Right kidney (tissue), 1 donor: Measurements from ENCODE around the gene PSMA7.

Experiments
- DNase-seq: peaks from one replicate; pipeline ENCODE4 v3.0.0-alpha.2; 2016

Gene PSMA7

DNA sequence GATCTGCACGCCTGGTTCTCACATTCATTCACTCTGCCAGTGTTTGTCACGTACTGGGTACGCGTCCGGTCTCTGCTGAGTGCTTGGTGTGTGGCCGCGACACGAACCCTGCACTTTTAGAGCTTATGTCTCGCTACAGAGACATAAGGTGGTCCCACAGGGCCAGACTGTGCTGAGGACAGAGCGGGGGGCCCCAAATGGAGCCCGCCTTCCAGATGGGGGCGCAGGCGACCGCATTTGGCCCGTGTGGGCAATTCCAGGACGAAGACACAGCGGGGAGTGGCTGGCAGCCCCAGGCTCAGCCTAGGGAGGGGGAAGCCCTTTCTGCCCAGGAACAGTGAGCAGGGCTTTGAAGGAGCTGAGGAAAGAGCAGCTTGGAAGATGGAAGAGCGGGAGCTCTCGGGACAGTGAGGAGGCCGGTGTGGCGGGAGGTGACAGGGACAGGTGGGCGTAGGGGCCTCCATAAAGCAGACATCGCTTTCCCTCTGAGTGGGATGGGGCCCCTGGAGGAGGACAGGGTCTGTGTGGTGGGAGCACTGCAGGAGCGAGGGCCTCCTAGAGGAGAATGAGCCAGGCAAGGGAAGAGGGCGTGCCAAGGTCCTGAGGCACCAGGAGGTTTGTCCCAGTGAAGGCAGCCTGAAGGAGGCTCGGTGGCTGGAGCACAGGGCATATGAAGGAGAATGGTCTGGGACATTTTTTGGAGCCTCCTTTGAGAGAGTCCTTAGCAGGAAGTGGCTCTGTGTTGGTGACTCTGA is 31.9 kb upstream of the PSMA7 start:
- no peak for DNase-seq

DNA sequence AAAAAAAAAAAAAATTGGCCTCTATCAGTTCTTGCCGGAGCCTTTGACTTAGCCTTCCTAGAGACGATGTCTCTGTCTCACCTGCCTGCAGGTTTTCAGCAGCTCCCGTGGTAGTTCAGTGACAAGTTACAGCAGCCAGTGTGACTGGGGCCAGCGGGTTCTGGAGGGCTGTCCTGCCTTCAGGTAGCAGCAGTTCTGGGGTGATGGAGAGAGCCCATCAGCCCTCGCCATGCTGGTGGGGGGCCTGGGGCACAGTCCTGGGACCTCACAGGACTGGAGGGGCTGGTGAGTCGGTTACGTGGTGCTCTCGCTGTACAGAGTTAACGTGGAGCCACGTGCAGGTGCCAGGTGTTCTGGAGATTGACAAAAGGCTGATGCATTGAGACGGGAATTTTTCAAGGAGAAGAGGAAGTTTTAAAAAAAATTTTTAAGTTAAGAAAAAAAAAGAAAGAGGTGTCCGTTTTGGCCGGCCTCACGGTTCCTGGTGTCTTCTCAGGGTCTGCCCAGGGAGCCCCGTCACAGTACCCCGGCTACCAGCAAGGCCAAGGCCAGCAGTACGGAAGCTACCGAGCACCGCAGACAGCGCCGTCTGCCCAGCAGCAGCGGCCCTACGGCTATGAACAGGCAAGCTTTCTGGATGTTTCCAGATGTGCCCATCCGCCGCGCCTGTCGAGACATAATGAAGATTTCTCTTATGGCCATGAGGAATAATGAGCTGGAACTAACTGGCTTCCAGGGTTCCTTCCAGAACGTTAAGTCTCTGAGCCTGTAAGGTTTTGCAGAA is 31.0 kb upstream of the PSMA7 start:
- no peak for DNase-seq

DNA sequence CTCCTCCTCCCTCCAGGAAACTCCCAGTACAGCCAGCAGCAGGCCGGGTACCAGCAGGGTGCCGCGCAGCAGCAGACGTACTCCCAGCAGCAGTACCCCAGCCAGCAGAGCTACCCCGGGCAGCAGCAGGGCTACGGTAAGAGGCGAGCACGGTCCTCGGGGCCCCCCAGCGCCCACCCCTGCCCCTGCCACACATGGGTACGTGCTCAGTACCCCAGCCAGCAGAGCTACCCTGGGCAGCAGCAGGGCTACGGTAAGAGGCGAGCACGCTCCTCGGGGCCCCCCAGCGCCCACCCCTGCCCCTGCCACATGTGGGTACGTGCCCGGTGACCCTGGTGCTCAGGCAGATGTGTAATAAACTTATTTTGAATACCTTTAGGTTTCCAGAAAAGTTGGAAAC is 29.5 kb upstream of the PSMA7 start:
- DNase-seq = no peak

DNA sequence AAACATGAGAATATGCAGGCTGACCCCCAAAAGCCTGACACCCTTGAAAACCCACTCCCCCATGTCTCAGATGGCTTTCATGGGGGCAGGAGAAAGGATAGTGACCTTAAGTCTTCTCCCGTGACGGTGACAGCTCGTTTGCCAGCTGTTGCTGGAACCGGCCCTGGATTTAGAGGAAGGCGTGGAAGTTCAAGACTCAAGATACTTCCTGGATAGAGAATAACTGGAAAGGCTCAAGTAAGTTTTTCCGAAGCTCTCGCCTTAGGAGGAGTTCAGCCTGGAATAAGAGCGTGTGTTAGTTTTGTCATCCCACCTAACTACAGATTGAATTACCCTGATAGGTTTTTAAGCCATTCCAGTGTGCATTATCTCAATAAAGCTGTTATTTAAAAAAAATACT is 28.1 kb upstream of the PSMA7 start:
- no peak for DNase-seq

DNA sequence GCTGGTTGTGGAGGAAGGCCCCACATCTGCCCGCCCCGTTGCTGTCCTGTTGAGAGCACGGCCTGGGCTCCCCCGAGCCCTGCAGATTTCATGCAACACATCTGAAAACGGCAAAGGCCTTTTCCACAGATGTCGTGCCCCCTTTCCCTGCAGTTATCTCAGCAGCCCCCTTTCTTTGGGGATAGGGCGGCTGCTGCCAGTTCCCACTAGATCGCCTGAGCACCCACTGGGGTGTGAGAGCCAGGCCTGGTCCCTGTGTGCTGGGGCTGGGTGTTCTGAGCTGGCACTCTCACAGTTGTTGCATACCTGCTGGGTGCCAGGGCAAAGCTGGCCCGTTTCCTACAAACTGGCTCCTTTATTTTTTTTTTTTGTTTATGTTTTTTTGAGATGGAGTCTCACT is 27.3 kb upstream of the PSMA7 start:
- DNase-seq = no peak

DNA sequence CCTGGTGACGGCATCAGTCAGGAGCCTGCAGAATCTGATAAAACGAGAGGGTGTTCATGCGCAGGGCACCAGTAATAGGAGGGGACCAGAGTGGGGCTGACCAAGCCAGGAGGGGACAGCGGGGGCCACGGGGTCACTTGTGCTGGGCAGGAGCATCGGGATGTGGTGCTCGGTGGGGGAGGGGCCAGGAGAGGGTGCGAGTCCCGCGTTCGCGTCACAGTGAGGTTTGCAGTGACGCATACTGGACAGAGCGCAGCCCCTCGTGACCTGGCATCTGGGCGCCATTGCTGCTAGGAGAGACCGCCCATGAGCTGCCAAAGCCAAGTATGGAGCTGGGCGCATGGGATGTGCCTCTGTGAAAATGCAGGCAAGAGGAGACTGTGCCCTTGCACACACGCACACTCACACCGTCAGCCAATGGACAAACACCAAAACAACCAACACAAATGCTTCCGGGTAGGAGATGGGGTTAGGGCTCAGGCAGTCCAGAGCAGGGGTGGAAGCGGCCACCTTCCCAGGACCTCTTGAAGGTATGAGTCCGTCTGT is 25.8 kb upstream of the PSMA7 start:
- DNase-seq = no peak

DNA sequence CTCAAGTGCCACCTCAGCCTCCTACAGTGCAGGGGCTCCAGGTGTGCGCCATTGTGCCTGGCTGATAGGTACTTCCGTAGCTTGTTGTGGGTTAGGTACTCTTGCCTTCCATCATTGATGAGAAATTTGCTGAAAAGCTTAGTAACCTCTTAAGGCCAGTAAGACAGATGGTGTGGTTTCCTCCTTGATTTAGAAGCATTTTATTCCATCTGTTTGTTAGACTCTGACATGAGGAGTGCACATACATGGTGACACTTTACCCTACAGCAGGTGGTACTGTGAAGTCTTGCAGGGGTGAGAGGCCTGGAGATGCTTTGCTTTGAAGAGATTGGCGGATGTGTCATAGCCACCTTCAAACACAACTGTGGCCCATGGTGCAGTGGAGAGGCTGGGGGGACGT is 24.9 kb upstream of the PSMA7 start:
- no peak for DNase-seq

DNA sequence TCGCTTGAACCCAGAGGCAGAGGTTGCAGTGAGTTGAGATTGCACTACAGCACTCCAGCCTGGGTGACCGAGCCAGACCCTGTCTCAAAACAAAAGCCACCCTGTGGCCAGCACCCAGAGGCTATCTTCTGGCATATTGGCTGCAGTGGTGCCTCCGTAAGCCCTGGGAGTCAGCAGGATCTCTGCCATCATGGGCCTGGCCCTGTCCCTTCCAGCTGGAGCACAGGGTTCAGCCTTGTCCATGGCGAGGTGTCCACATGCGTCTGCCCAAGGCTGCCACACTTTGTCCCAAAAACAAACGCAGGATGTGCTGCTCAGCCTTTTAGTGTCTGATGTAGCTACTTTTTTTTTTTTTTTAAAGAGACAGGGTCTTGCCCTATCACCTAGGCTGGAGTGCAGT is 24.3 kb upstream of the PSMA7 start:
- no peak for DNase-seq

DNA sequence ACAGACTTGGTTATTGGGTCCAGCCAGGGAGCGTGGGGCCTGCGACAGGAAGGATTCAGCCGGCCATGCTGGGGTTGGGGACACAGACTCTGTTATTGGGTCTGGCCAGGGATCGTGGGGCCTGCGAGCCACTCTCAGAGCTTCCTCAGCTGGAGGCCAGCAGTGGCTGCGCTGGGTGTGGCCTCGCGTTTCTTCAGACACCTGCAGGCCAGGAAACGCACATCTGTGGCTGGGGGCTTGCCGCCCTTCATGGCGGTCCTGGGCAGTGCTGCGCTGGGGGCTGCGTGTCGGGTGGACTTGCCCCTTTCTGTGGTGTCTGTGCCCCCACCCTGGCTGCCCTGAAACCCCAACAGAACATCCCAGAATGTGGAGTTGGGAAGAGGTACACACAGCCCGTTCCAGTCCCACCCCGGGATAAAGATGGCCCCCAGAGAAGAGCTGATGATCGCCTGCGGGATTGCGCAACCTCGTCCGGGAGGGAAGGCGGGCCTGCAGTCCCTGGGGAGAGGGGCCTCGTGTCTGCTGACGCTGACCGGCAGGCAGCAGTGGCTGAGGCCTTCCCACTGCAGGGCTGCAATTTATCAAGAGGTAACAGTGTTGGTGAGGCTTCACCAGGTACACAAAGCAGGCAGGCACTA is 22.7 kb upstream of the PSMA7 start:
- no peak for DNase-seq

DNA sequence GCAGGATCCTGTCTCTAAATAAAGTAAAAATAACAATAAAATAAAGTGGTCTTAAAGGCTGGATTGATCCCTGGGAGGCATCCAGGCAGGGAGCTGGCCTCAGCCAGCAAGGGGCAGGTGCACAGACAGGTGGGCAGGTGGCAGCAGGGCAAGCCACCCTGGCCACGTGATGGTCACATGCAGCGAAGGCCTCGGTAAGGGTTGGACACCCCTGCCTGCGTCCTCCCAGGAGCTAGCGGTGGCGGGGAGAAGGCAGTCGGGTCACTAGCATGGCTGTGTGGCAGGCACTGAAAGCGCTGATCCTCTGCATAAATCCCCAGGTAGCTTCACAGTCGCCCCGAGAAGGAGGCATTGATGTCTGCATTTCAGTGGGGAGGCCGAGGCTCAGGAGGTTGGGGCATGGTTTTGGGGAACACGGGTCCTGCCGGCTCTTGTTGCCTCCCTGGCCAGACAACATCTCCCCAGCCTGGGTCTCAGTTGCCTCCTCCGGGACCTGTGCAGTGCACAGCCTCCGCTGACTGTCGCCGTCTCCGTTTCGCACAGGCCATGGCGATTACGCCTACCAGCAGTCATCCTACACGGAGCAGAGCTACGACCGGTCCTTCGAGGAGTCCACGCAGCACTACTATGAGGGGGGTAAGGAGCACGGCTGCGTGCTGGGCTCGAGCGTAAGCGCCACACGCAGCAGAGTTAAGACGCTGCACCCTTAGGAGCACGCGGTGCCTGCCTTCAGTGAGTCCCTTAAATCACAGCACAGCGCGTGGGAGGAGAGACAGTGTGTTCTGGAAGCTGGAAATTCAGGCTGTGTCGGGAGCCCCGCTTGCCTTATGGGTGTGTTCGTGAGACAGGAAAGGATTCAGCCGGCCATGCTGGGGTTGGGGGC is 21.9 kb upstream of the PSMA7 start:
- DNase-seq = no peak

DNA sequence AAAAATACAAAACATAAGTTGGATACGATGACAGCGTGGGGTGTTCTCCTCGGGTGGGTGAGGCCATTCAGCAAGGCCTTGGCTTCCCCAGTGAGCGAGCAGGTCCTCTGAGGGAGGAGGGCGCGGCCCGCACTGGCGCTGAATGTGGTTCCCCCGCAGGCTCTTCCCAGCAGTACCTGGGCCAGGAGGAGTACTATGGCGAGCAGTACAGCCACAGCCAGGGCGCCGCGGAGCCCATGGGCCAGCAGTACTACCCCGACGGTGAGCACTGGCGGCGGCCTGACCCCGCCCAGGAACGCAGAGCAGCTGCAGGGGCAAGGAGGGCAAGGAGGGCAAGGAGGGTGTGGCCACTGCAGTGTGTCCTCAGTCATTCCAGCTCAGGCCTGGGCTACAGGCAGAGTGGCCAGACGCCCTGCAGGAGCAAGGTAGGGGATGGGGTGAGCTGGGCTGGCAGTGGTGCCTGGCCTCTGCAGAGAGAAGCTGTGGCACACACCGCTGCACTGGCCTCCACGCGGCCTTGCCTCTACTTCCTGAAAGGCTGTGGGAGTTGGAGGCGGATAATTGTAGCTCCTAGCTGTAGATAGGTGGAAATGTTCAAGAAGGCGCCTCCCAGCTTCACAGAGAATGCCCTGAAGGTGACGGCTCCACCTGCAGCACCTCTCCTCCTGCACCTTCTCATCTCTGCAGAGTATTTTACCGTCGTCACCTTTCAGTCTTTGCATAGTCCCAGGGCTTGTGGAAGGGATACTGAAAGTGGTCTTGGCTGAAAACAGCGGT is 21.0 kb upstream of the PSMA7 start:
- no peak for DNase-seq

DNA sequence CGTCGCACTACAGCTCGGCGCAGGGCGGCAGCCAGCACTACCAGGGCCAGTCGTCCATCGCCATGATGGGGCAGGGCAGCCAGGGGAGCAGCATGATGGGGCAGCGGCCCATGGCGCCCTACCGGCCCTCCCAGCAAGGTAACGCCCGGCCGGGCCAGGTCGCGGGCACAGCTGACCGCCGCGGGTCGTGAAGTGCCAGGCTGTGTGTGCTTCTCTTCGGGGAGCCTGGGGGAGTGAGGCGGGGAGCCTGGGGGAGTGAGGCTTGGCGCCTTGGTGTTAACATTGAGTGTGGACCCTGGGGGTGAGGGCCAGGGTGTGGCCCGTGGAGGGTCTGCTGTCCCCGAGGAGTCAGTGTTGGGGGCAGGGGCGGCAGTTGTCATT is 20.3 kb upstream of the PSMA7 start:
- DNase-seq = no peak

DNA sequence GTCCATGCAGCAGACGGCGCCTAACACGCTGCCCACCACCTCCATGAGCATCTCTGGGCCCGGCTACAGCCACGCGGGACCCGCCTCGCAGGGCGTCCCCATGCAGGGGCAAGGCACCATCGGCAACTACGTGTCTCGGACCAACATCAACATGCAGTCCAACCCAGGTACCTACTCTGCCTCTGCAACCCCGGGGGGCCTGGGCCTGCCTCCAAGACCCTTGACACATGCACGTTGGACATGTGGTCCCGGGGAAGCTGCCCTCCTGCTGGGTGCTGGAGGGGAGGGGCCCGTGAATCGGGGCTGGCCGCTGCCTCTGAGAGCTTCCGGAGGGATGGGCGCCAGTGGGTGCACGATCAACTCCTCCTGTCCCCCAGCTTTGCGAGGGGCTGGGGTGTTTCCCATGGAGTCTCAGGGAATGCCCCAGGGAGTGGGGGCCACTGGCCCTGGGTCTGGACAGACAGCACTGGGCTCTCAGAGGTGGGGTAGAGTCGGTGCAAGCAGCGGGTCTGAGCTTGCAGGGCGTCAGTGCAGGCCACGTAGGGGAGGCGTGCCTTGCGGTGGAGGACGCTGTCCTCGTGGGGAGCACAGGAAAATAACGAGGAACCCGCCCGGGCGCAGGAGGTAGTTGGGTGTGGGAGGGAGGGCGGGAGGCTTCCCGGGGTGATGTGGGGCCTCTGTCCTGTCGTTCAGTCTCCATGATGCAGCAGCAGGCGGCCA is 19.7 kb upstream of the PSMA7 start:
- no peak for DNase-seq

DNA sequence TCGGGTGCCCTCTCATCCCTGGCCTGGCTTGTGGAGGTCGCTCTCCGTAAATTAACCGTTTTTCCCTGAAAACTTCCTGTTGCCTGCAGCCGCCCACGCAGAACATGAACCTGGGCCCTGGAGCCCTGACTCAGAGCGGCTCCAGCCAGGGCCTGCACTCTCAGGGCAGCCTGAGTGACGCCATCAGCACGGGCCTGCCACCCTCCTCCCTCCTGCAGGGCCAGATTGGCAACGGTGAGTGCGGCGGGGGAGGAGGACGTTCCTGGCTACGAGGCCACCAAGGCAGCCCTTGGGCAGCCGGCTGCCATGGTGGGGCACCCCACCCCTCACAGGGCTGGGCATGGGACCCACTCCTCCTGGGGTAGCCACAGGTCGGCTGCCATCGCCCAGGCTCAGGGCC is 18.2 kb upstream of the PSMA7 start:
- no peak for DNase-seq

DNA sequence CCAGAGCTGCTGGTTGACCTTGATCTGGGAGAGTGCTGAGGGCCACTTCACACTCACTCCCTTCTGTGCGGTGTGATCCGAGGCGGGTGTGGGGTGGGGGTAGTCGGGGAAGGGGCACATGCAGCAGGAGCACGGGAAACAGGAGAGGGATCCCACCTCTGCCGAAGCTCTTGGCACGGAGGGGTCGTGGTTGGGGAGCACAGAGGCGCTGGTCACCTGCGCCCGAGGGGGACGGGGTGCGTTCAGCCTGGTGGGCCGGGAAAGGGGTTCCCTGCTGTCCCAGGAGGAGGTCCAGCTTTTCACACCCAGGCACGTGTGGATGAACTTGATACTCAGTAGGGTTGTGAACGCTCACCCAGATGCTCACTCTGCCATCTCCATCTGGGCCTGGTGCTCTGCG is 17.7 kb upstream of the PSMA7 start:
- DNase-seq = no peak

DNA sequence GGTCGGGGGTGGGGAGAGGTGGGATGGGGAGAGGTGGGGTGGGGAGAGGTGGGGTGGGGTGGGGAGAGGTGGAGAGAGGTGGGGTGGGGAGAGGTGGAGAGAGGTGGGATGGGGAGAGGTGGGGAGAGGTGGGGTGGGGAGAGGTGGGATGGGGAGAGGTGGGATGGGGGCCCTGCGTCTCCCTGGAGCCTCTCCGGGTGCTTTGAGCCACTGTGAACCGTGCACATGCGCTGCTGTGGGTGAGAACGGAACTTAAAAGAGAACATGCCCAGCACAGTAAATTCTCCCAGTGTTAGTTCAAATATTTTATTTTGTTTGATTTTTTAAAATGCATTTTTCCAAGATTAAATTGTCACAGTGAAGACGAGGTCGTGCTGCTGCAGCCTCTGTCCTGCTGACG is 17.1 kb upstream of the PSMA7 start:
- no peak for DNase-seq

DNA sequence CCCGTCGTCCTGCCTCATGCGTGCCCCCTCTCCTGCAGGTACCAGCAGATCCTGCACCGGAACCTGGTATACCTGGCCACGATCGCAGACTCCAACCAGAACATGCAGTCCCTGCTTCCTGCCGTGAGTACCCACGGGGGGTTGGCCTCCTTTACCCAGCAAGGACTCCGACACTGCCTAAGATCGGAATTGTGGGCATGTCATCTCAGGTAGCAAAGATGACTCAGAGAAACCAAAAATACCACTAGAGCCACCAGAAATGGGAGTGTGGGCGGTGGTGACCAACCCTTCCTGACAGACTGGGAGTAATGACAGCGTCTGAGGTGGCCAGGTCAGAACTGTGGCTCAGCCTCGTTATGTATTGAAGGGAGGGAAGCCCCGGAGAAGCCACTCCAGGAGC is 16.6 kb upstream of the PSMA7 start:
- DNase-seq = no peak

DNA sequence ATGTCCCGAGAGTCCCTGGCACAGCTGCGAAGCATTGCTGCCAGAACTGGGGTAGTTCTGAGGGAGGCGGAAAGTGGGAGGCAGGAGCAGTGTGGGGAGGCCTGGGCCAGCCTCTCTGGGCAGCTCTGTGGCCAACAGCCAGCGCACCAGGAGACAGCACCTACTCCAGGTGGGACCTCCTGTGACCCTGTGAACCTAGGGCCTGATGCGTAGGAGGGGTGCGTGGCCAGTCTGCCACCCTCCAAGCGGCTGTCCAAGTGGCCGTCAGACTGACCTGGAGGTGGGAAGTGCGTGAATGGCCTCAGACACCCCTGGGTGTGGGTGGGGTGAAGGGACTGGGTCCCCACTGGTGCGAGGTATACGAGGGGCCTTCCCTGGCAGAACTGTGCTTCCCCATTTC is 15.9 kb upstream of the PSMA7 start:
- no peak for DNase-seq

DNA sequence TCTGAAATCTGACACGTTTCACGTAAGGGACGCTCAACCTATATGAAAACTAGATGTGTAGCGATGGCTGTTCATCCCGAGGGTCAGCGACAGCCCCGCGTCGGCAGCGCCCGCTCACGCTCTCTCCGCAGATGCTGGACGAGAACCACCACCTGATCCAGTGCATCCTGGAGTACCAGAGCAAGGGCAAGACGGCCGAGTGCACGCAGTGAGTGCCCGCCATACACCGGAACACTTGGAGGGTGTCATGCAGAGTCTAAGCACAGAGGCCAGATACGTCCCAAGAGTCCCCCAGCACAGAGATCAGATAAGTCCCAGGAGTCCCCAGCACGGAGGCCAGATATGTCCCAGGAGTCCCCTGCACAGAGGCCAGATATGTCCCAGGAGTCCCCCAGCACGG is 15.3 kb upstream of the PSMA7 start:
- no peak for DNase-seq

DNA sequence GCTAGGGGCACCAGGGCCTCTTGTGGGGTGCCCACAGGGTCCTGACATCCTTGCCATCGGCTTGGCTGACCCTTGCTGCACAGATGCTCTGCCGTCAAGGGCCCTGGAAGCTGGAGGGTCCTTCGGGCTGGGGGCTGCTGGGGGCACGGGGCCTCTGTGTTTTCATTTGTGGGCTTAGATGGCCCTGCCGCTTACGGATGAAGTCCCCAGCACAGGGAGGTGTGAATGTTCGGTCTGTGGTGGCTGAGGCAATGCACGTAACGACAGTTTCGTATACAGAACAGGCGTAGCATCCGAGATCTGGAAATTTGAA is 14.8 kb upstream of the PSMA7 start:
- no peak for DNase-seq
